Transverse colon (tissue), 4 donors: ENCODE measurements around the gene PHOSPHO2. TPM values are rescaled to one million over a fixed set of nuclear protein-coding genes. Genes with fewer than 3 reads are reported as not detected.
A peak's percentile ranks its signal among the peaks of the same experiment; 100 is the strongest.

Source experiments
- DNase-seq: peaks from one replicate; pipeline ENCODE4 v3.0.0-alpha.2; 2019
- H3K27ac ChIP-seq, 4 donors: fragments of 200-600 bp; sonication (generic); 2 replicates each; pipeline ENCODE4 v1.5.1; 2016 to 2018; ENCODE audit warnings: inconsistent platforms in 4 of 4
- H3K27me3 ChIP-seq: fragments of 200-600 bp; sonication (generic); 2 replicates; pipeline ENCODE4 v1.5.1; 2017; ENCODE audit warnings: inconsistent platforms
- H3K36me3 ChIP-seq, 4 donors: fragments of 200-600 bp; sonication (generic); 2 replicates each; pipeline ENCODE4 v1.5.1; 2017 to 2019; ENCODE audit warnings: inconsistent platforms in 4 of 4
- H3K4me1 ChIP-seq, 4 donors: fragments of 200-600 bp; sonication (generic); 2 replicates each; pipeline ENCODE4 v1.5.1; 2017 to 2020; ENCODE audit warnings: inconsistent platforms in 4 of 4
- H3K4me3 ChIP-seq, 4 donors: fragments of 200-600 bp; sonication (generic); 1 replicate in 1 of 4; 2 replicates in 3 of 4; pipeline versions ENCODE4 v1.5.1 to v1.6.1; 2017 to 2019; ENCODE audit warnings: inconsistent platforms in 4 of 4
- H3K9me3 ChIP-seq, 2 donors: fragments of 200-600 bp; sonication (generic); 2 replicates each; pipeline ENCODE4 v1.5.1; 2017 to 2019; ENCODE audit warnings: inconsistent platforms in 2 of 2
- EP300 ChIP-seq: sonication (generic); formaldehyde crosslinking; IDR thresholded peaks from one replicate; pipeline ENCODE4 v1.6.1; 2017; ENCODE audit warnings: antibody characterized with exemption, low read depth
- POLR2A ChIP-seq: fragments of 450-650 bp; IDR thresholded peaks from one replicate; pipeline ENCODE4 v1.6.1; 2016; ENCODE audit warnings: antibody characterized with exemption, mild to moderate bottlenecking, moderate library complexity
- POLR2AphosphoS5 ChIP-seq, 3 donors: sonication (generic); formaldehyde crosslinking; IDR thresholded peaks; one replicate each; pipeline ENCODE4 v1.6.1; 2016; ENCODE audit warnings: antibody characterized with exemption in 3 of 3
- WGBS, 2 donors: methylation state at CpG; one replicate each; pipeline ENCODE4 v1.1.5; 2018; ENCODE audit warnings: low coverage in 1 of 2; 5-methylcytosine and 5-hydroxymethylcytosine counted together
- in situ Hi-C, 4 donors: fragments of 200-750 bp; cut with MboI; loops; one replicate each; pipeline versions ENCODE4 v1.15.0 to v1.15.1; 2017; ENCODE audit warnings: low sequenced_read_pairs in 3 of 4, low pct_ligation_motif_present in 1 of 4, low pct_unique_long_range_greater_than_20kb in 1 of 4
- intact Hi-C: fragments of 100-400 bp; cut with DNase I; formaldehyde crosslinking; loops from one replicate; pipeline ENCODE4 v1.15.1; 2023; ENCODE audit warnings: low total_unique reads
- total RNA-seq, 4 donors: library from RNA; depleted of rRNA; stranded (reverse); fragments of >200 nt; gene quantifications; one replicate each; pipeline ENCODE4 v1.1.0, GENCODE V29; 2016
- TF ChIP-seq, protein P1 (sequence below), 5 experiments: fragments of 200-600 bp in 3 of 5; fragments of 450-650 bp in 2 of 5; sonication (generic) in 3 of 5; IDR thresholded peaks; 1 replicate in 2 of 5; 2 replicates in 3 of 5; pipeline ENCODE4 v1.5.1; 2016 to 2017; ENCODE audit warnings: antibody characterized with exemption in 5 of 5, inconsistent platforms in 3 of 5, mild to moderate bottlenecking in 2 of 5, moderate library complexity in 1 of 5

PHOSPHO2 gene
- total RNA-seq, 4 donors from 2014 or later, result 2.6 to 16.5 (median 7.7) TPM

GRCh38 chr2:169709981-169710380, 15.7 kb downstream of the PHOSPHO2 start:
- in situ Hi-C loops (no loop called here), intact Hi-C loops (no loop called here)
- WGBS, 2 donors, result 30 to 67% methylated on average over 1 of the region's 1 CpG
- peak overlapping the region in 3 of 4 donors; percentile 41 to 81 (median 81) for H3K27ac ChIP-seq
- no peak overlapping the region for H3K4me3 ChIP-seq
- peak; percentile 46 for DNase-seq
- H3K27me3 ChIP-seq, result no peaks in the 10 kb centered on the region
- no peaks in the 10 kb centered on the region for H3K9me3 ChIP-seq
- H3K4me1 ChIP-seq, result peaks cover 16 to 58% (median 30%) of the 10 kb centered on the region in 4 donors
- no peaks in the 10 kb centered on the region for H3K36me3 ChIP-seq
- TF ChIP-seq EP300 (no peak), POLR2AphosphoS5 (IDR thresholded peaks at IDR 0.05) (no peak)

DNA sequence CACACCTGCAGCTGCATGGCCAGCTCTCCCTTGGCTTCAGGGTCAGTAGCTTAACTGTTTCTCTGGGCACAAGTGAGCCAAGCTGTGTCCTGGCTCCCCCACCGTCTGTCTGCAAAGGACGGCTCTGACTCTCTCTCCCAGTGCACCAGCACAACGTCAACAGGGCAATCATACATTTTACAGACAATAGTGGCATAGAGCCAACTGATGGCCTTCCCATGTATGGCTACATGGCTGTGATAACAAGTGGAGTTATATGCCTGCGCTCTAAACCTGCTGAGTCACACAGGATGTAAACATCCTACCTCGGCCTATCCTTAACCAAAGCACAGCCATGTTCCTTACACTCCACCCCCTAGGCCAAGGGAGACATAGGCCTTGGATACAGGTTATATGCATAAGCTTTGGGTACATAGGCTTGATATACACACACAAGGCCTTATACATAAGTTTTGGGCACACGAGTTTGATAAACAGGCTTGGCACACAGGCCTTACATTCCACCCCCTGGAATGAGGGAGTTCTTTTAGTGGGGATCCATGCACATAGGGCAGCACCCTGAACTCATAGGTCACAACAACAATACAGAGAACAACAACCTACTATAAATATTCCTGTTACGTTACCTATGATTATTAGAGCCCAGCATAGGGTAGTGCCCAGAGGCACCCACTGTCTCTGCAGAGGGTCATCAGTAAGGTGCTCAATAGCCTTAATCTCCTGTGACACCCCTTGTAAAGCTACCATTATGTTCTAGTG, 17.7 kb downstream of the PHOSPHO2 start:
- 39 to 61% methylated on average over 3 to 7 of the region's 7 CpGs for WGBS, 2 donors
- TF ChIP-seq EP300 (no peak), POLR2A (peak; percentile 17), POLR2AphosphoS5 (IDR thresholded peaks at IDR 0.05) (peak in 2 of 3 donors; percentile 57 to 69)
- TF ChIP-seq, protein P1, sequence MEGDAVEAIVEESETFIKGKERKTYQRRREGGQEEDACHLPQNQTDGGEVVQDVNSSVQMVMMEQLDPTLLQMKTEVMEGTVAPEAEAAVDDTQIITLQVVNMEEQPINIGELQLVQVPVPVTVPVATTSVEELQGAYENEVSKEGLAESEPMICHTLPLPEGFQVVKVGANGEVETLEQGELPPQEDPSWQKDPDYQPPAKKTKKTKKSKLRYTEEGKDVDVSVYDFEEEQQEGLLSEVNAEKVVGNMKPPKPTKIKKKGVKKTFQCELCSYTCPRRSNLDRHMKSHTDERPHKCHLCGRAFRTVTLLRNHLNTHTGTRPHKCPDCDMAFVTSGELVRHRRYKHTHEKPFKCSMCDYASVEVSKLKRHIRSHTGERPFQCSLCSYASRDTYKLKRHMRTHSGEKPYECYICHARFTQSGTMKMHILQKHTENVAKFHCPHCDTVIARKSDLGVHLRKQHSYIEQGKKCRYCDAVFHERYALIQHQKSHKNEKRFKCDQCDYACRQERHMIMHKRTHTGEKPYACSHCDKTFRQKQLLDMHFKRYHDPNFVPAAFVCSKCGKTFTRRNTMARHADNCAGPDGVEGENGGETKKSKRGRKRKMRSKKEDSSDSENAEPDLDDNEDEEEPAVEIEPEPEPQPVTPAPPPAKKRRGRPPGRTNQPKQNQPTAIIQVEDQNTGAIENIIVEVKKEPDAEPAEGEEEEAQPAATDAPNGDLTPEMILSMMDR (IDR thresholded peaks at IDR 0.05), result no peak
- peak; percentile 59 for DNase-seq
- no peaks in the 10 kb centered on the region for H3K27me3 ChIP-seq
- peaks cover 23 to 67% (median 47%) of the 10 kb centered on the region in 4 donors for H3K4me1 ChIP-seq
- no peak overlapping the region for H3K4me3 ChIP-seq
- intact Hi-C loops, result no loop called here
- no peaks in the 10 kb centered on the region for H3K9me3 ChIP-seq
- in situ Hi-C loops, result no loop called here
- peak overlapping the region; percentile 78 to 85 (median 81) for H3K27ac ChIP-seq
- H3K36me3 ChIP-seq, result no peaks in the 10 kb centered on the region

- intact Hi-C loops (no loop called here), in situ Hi-C loops (no loop called here)
- peak overlapping the region; percentile 29 to 85 (median 80) for H3K27ac ChIP-seq
- WGBS, 2 donors, result 58% methylated on average over 9 of the region's 9 CpGs; no CpG with 5 or more reads in 1 of the 2 donors
- H3K27me3 ChIP-seq, result no peaks in the 10 kb centered on the region
- no peak overlapping the region for H3K4me3 ChIP-seq
- TF ChIP-seq POLR2A, result no peak
- TF ChIP-seq POLR2AphosphoS5 (IDR thresholded peaks at IDR 0.05), result peak in 2 of 3 donors; percentile 46 to 66
- TF ChIP-seq, protein P1 (IDR thresholded peaks at IDR 0.05), result peak in 1 of 5 experiments; percentile 52
- TF ChIP-seq EP300, result peak; percentile 45
- DNase-seq, result peak; percentile 87
- H3K36me3 ChIP-seq, result no peaks in the 10 kb centered on the region
- H3K4me1 ChIP-seq, result peaks cover 32 to 76% (median 54%) of the 10 kb centered on the region in 4 donors
- H3K9me3 ChIP-seq, result no peaks in the 10 kb centered on the region
Measured at GRCh38 chr2:169712791-169713227, 18.5 kb downstream of the PHOSPHO2 start.

DNA sequence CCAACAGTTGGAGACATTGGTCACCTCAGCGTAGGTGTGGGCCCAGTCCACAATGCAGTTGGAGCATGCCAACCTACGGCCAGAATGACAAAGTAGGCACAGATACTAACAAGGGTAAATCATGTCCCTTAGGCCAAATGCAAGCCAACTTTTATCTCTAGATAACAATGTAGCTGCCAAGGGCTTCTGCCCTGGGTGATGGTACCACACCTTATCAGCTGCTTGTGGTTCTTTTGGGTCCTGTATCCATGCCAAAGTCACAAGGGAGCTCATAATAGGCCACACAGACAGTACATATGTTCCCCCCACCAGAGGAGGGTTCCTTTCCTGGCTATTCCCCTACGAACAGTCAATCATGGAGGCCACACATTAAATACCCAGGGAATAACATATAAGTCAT, 19.1 kb downstream of the PHOSPHO2 start:
- H3K9me3 ChIP-seq, result no peaks in the 10 kb centered on the region
- in situ Hi-C loops (no loop called here), intact Hi-C loops (no loop called here)
- WGBS, 2 donors, result 92 to 100% methylated on average over 3 of the region's 3 CpGs
- peaks cover 32 to 76% (median 54%) of the 10 kb centered on the region in 4 donors for H3K4me1 ChIP-seq
- no peaks in the 10 kb centered on the region for H3K36me3 ChIP-seq
- H3K4me3 ChIP-seq, result no peak overlapping the region
- H3K27me3 ChIP-seq, result no peaks in the 10 kb centered on the region
- no peak for TF ChIP-seq POLR2AphosphoS5 (IDR thresholded peaks at IDR 0.05)
- TF ChIP-seq POLR2A, result no peak
- TF ChIP-seq EP300, result no peak
- TF ChIP-seq, protein P1 (IDR thresholded peaks at IDR 0.05), result no peak
- H3K27ac ChIP-seq, result peak overlapping the region; percentile 29 to 85 (median 65)
- no peak for DNase-seq
